Measurements from ENCODE around the gene SLC23A1. TPM values are rescaled to one million over a fixed set of nuclear protein-coding genes. Genes with fewer than 3 reads are reported as not detected.

SLC23A1 gene
- total RNA-seq, 1 experiment from 2014 or later = not detected

DNA sequence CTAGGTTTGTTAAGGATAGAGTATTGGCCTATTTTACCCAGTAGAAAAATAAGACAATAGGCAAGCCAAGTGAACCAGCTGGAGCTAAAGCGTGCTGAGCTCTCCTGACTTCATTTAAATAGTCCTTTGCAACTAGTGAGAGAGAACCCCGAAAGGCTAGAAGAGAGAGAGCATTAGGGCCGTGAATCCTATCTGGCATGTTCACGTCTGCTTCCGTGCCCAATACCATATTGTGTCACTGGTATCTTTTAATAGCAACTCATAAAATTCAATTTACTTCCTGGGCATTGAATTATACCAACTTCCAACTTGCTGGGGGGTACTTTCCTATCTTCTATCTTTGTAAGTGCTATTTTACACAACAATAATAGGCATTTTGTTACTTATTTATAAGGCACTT, 42.4 kb upstream of the SLC23A1 start:
- Histone ChIP-seq H3K27me3 (ENCODE audit: control insufficient read depth, insufficient read depth, low read length) (no peaks in the 10 kb centered on the region), H3K36me3 (ENCODE audit: control insufficient read depth, insufficient read depth, low read length) (no peaks in the 10 kb centered on the region), H3K4me3 (ENCODE audit: low read depth in 2 of 2, low read length in 2 of 2) (no peak overlapping the region), H3K27ac (ENCODE audit: low read length) (no peak overlapping the region), H3K4me1 (ENCODE audit: control insufficient read depth, insufficient read depth, low read length) (no peaks in the 10 kb centered on the region), H3K9me3 (ENCODE audit: control insufficient read depth, insufficient read depth, low read depth, low read length) (no peaks in the 10 kb centered on the region)
- BruUV-seq (replicated peaks) = no TSS peak
- in situ Hi-C loops (cut with HindIII; ENCODE audit: low pct_unique_long_range_greater_than_20kb, low sequenced_read_pairs) = no loop called here
- CTCF ChIA-PET = no interaction called here
- DNase-seq (ENCODE audit: low read depth, low spot score) (no peak), ATAC-seq (no peak)
- intact Hi-C loops (cut with micrococcal nuclease; ENCODE audit: unreplicated experiment) = no loop called here
- POLR2A ChIA-PET = no interaction called here
- TF ChIP-seq, protein P1, sequence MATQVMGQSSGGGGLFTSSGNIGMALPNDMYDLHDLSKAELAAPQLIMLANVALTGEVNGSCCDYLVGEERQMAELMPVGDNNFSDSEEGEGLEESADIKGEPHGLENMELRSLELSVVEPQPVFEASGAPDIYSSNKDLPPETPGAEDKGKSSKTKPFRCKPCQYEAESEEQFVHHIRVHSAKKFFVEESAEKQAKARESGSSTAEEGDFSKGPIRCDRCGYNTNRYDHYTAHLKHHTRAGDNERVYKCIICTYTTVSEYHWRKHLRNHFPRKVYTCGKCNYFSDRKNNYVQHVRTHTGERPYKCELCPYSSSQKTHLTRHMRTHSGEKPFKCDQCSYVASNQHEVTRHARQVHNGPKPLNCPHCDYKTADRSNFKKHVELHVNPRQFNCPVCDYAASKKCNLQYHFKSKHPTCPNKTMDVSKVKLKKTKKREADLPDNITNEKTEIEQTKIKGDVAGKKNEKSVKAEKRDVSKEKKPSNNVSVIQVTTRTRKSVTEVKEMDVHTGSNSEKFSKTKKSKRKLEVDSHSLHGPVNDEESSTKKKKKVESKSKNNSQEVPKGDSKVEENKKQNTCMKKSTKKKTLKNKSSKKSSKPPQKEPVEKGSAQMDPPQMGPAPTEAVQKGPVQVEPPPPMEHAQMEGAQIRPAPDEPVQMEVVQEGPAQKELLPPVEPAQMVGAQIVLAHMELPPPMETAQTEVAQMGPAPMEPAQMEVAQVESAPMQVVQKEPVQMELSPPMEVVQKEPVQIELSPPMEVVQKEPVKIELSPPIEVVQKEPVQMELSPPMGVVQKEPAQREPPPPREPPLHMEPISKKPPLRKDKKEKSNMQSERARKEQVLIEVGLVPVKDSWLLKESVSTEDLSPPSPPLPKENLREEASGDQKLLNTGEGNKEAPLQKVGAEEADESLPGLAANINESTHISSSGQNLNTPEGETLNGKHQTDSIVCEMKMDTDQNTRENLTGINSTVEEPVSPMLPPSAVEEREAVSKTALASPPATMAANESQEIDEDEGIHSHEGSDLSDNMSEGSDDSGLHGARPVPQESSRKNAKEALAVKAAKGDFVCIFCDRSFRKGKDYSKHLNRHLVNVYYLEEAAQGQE (IDR thresholded peaks at IDR 0.05; ENCODE audit: insufficient read depth in 1 of 2, low read depth in 2 of 2, low read length in 1 of 2) = no peak
- no peak for TF ChIP-seq TCF7L2 (IDR thresholded peaks at IDR 0.05; ENCODE audit: low read depth, low read length)
- no peak for TF ChIP-seq SIN3A (IDR thresholded peaks at IDR 0.05; ENCODE audit: borderline replicate concordance, insufficient read depth, low read depth, low read length)

DNA sequence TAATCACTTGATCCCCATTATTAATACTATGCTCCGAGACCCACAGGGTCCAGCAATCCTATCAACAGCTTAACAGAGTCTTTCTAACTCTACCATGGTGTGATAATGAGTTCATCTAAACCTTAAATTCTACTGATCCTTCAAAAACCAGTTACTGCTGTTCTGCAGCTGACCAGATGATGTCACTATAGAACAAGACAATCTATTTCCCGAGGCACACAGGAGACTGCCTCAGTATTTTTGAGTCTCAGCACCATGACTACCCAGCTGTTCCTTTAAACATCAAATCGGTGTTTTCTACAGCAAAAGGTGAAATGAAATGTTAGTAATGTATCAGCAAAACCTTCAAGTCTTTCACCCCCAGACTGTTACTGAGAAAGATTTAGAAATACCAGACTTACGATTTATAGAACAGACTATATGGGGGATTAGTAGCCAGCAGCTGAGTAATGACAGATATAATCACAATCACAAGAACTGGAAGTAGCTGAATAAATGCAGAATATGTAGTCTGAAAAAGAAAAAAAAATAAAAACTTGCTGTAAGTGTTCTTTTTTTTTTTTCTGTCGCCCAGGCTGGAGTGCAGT, 39.3 kb upstream of the SLC23A1 start:
- Histone ChIP-seq H3K27me3 (ENCODE audit: control insufficient read depth, insufficient read depth, low read length) (no peaks in the 10 kb centered on the region), H3K27ac (ENCODE audit: low read length) (no peak overlapping the region), H3K4me3 (ENCODE audit: low read depth in 2 of 2, low read length in 2 of 2) (no peak overlapping the region), H3K4me1 (ENCODE audit: control insufficient read depth, insufficient read depth, low read length) (no peaks in the 10 kb centered on the region), H3K9me3 (ENCODE audit: control insufficient read depth, insufficient read depth, low read depth, low read length) (no peaks in the 10 kb centered on the region), H3K36me3 (ENCODE audit: control insufficient read depth, insufficient read depth, low read length) (no peaks in the 10 kb centered on the region)
- ChIA-PET CTCF (interaction anchor here (0.7 to 1.5 kb wide), 7 partner anchors 11 to 143 kb away, joined by 3 to 18 read pairs (median 3); partner anchors contain the start of gene STING1), POLR2A (interaction anchor here (0.5 to 1.6 kb wide), 5 partner anchors 14 to 96 kb away, joined by 3 to 10 read pairs (median 6); partner anchors contain the start of gene PAIP2)
- peak; percentile 63 for DNase-seq (ENCODE audit: low read depth, low spot score)
- no TSS peak for BruUV-seq (replicated peaks)
- peak; percentile 85 for ATAC-seq
- intact Hi-C loops (cut with micrococcal nuclease; ENCODE audit: unreplicated experiment) = loop anchor here (1.0 kb wide), 1 partner anchor 91 kb away; no protein-coding TSS in a partner anchor
- in situ Hi-C loops (cut with HindIII; ENCODE audit: low pct_unique_long_range_greater_than_20kb, low sequenced_read_pairs) = loop anchor here (25.0 kb wide), 1 partner anchor 90 kb away; no protein-coding TSS in a partner anchor
- TF ChIP-seq TCF7L2 (IDR thresholded peaks at IDR 0.05; ENCODE audit: low read depth, low read length) = no peak
- no peak for TF ChIP-seq SIN3A (IDR thresholded peaks at IDR 0.05; ENCODE audit: borderline replicate concordance, insufficient read depth, low read depth, low read length)
- TF ChIP-seq POLR2AphosphoS5 (IDR thresholded peaks at IDR 0.05; ENCODE audit: low read depth, low read length) = no peak
- TF ChIP-seq, protein P1 (IDR thresholded peaks at IDR 0.05; ENCODE audit: insufficient read depth in 1 of 2, low read depth in 2 of 2, low read length in 1 of 2) = no peak
- TF ChIP-seq, protein P2, sequence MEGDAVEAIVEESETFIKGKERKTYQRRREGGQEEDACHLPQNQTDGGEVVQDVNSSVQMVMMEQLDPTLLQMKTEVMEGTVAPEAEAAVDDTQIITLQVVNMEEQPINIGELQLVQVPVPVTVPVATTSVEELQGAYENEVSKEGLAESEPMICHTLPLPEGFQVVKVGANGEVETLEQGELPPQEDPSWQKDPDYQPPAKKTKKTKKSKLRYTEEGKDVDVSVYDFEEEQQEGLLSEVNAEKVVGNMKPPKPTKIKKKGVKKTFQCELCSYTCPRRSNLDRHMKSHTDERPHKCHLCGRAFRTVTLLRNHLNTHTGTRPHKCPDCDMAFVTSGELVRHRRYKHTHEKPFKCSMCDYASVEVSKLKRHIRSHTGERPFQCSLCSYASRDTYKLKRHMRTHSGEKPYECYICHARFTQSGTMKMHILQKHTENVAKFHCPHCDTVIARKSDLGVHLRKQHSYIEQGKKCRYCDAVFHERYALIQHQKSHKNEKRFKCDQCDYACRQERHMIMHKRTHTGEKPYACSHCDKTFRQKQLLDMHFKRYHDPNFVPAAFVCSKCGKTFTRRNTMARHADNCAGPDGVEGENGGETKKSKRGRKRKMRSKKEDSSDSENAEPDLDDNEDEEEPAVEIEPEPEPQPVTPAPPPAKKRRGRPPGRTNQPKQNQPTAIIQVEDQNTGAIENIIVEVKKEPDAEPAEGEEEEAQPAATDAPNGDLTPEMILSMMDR (IDR thresholded peaks at IDR 0.05) = peak; percentile 87

Measured in Panc1 (cell line).